Osteoblast (primary cell): ENCODE measurements around the gene CTSK. TPM values are rescaled to one million over a fixed set of nuclear protein-coding genes. Genes with fewer than 3 reads are reported as not detected.

Experiments
- DNase-seq: peaks from one replicate; pipeline ENCODE4 v3.0.0; 2011; ENCODE audit warnings: low spot score, mixed read lengths; ENCODE audit not compliant: insufficient read length; ENCODE audit errors: missing footprints
- H2AFZ ChIP-seq: 2 replicates; pipeline ENCODE4 v1.6.0; 2011; ENCODE audit warnings: mild to moderate bottlenecking, low read length
- H3K27ac ChIP-seq: 2 replicates; pipeline ENCODE4 v1.5.1; 2011; ENCODE audit warnings: mild to moderate bottlenecking, low read depth, low read length, moderate library complexity
- H3K27me3 ChIP-seq: 2 replicates; pipeline ENCODE4 v1.6.0; 2012; ENCODE audit warnings: mild to moderate bottlenecking, control low read depth, inconsistent platforms, low read length, moderate library complexity; ENCODE audit not compliant: insufficient read depth
- H3K36me3 ChIP-seq: 2 replicates; pipeline ENCODE4 v1.5.1; 2011; ENCODE audit warnings: mild to moderate bottlenecking, low read length, control low read depth, moderate library complexity; ENCODE audit not compliant: insufficient read depth
- H3K4me1 ChIP-seq: 2 replicates; pipeline ENCODE4 v1.5.1; 2011; ENCODE audit warnings: mild to moderate bottlenecking, low read length, control low read depth, moderate library complexity; ENCODE audit not compliant: insufficient read depth
- H3K4me2 ChIP-seq: 2 replicates; pipeline ENCODE4 v1.6.0; 2011; ENCODE audit warnings: mild to moderate bottlenecking, low read length; ENCODE audit not compliant: insufficient read depth
- H3K4me3 ChIP-seq: fragments of 200-600 bp; sonication (generic); 3 replicates; pipeline ENCODE4 v1.5.1; 2012; ENCODE audit warnings: mild to moderate bottlenecking, low read length, inconsistent platforms; ENCODE audit not compliant: insufficient read depth
- H3K79me2 ChIP-seq: 2 replicates; pipeline ENCODE4 v1.6.0; 2012; ENCODE audit warnings: mild to moderate bottlenecking, low read length, control low read depth, inconsistent platforms; ENCODE audit not compliant: insufficient read depth
- H3K9me3 ChIP-seq: 2 replicates; pipeline ENCODE4 v1.5.1; 2011; ENCODE audit warnings: low read depth, low read length, control low read depth
- H4K20me1 ChIP-seq: 2 replicates; pipeline ENCODE4 v1.6.0; 2012; ENCODE audit warnings: mild to moderate bottlenecking, low read length, control low read depth; ENCODE audit not compliant: insufficient read depth
- total RNA-seq: library from RNA; depleted of rRNA; stranded (reverse); fragments of >200 nt; gene quantifications from 2 replicates; pipeline ENCODE4 v1.2.3, GENCODE V29; 2012
- TF ChIP-seq, protein P1 (sequence below): IDR thresholded peaks from 2 replicates; pipeline ENCODE4 v1.5.1; 2011; ENCODE audit warnings: mild to moderate bottlenecking, low read depth, low read length, moderate library complexity; ENCODE audit errors: extremely low read depth

The CTSK gene
- total RNA-seq, 1 donor, result 617 TPM

GRCh38 chr1:150826299-150826698 is 18.2 kb upstream of the CTSK start:
- H3K36me3 ChIP-seq, result peaks cover 78% of the 10 kb centered on the region
- no peak overlapping the region for H3K27ac ChIP-seq
- no peak overlapping the region for H3K4me3 ChIP-seq
- H3K4me1 ChIP-seq, result no peaks in the 10 kb centered on the region
- H3K4me2 ChIP-seq, result no peak overlapping the region
- H3K9me3 ChIP-seq, result no peaks in the 10 kb centered on the region
- H3K79me2 ChIP-seq, result no peaks in the 10 kb centered on the region
- TF ChIP-seq, protein P1, sequence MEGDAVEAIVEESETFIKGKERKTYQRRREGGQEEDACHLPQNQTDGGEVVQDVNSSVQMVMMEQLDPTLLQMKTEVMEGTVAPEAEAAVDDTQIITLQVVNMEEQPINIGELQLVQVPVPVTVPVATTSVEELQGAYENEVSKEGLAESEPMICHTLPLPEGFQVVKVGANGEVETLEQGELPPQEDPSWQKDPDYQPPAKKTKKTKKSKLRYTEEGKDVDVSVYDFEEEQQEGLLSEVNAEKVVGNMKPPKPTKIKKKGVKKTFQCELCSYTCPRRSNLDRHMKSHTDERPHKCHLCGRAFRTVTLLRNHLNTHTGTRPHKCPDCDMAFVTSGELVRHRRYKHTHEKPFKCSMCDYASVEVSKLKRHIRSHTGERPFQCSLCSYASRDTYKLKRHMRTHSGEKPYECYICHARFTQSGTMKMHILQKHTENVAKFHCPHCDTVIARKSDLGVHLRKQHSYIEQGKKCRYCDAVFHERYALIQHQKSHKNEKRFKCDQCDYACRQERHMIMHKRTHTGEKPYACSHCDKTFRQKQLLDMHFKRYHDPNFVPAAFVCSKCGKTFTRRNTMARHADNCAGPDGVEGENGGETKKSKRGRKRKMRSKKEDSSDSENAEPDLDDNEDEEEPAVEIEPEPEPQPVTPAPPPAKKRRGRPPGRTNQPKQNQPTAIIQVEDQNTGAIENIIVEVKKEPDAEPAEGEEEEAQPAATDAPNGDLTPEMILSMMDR, result no peak
- H2AFZ ChIP-seq, result no peak overlapping the region
- DNase-seq, result no peak
- H3K27me3 ChIP-seq, result no peaks in the 10 kb centered on the region
- H4K20me1 ChIP-seq, result no peaks in the 10 kb centered on the region

DNA sequence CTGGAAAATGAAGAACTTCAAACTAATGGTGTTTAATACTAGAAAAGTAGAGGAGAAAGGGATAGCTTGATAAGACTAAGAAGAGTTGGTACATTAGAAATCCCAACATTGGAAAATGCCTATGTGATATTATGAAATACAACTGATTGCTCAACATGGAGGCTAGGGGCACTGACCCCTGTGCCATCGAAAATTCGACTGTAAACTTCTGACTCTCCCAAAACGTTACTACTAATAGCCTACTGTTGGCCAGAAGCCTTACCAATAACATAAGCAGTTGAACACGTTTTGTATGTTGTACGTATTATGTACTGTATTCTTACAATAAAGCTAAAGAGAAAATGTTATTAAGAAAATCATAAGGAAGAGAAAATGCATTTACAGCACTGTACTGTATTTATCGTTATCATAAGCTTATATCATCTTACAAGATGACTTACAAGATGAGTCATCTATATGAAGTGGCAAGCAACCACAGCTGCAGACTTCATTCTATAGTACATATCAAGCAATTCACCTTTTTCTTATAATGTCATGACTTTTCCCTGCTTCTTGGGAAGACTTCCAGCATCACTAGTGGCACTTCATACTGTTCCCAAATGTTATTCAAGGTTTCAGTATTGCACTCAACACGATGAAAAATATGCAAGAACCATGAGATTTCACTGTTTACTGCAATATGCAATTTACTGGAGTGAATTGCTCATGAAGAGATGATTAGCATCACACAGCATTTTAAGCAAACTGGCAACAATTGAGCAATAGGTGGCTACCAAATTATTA is 12.9 kb upstream of the CTSK start:
- Histone ChIP-seq H3K36me3 (peaks cover 77% of the 10 kb centered on the region), H4K20me1 (peaks cover 3% of the 10 kb centered on the region), H3K4me1 (no peaks in the 10 kb centered on the region), H3K4me3 (no peak overlapping the region), H3K79me2 (no peaks in the 10 kb centered on the region), H3K27me3 (no peaks in the 10 kb centered on the region), H3K9me3 (no peaks in the 10 kb centered on the region), H2AFZ (no peak overlapping the region), H3K4me2 (no peak overlapping the region), H3K27ac (no peak overlapping the region)
- TF ChIP-seq, protein P1, result no peak
- no peak for DNase-seq

DNA sequence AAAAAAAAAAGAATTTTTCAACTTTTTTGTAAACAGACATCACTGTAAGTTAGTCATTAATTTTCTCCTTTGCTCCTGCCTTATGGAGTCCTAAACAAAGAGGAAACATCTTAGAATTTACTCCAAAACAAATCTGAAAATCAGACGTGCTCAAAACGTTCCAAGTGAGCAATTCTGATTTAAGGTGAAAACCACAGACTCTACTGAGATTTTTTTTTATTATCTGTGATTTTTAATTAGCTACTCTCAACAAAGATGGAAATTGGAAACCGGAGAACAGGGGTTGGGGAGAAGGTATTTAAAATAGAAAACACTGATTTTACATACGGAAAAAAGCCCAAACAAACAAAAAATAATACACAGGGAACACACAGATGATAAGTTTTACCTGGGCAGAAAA is 7.8 kb upstream of the CTSK start:
- H3K4me2 ChIP-seq, result no peak overlapping the region
- peaks cover 3% of the 10 kb centered on the region for H4K20me1 ChIP-seq
- no peak overlapping the region for H3K4me3 ChIP-seq
- H3K27ac ChIP-seq, result no peak overlapping the region
- DNase-seq, result no peak
- H3K4me1 ChIP-seq, result no peaks in the 10 kb centered on the region
- H3K79me2 ChIP-seq, result peaks cover 2% of the 10 kb centered on the region
- no peak overlapping the region for H2AFZ ChIP-seq
- H3K36me3 ChIP-seq, result peaks cover 81% of the 10 kb centered on the region
- TF ChIP-seq, protein P1, result no peak
- H3K9me3 ChIP-seq, result no peaks in the 10 kb centered on the region
- H3K27me3 ChIP-seq, result no peaks in the 10 kb centered on the region

- Histone ChIP-seq H3K4me1 (peaks cover 24% of the 10 kb centered on the region), H3K9me3 (no peaks in the 10 kb centered on the region), H2AFZ (no peak overlapping the region), H3K27me3 (no peaks in the 10 kb centered on the region), H3K36me3 (peaks cover 66% of the 10 kb centered on the region), H3K4me3 (no peak overlapping the region), H3K4me2 (no peak overlapping the region), H4K20me1 (no peaks in the 10 kb centered on the region), H3K79me2 (peaks cover 5% of the 10 kb centered on the region), H3K27ac (peak overlapping the region; percentile 34)
- peak; percentile 79 for DNase-seq
- TF ChIP-seq, protein P1, result peak; percentile 87
Observed at GRCh38 chr1:150813028-150813707, 5.1 kb upstream of the CTSK start.
